GM19468 (cell line): ENCODE measurements around the gene NOP10.

Source experiments
- ATAC-seq: cut with Tn5 transposase; IDR thresholded peaks from one replicate; pipeline ENCODE4 v1.9.1; 2021; ENCODE audit warnings: mild to moderate bottlenecking, moderate library complexity, moderate number of reproducible peaks; ENCODE audit not compliant: unreplicated experiment; ENCODE audit errors: extremely low read depth

The NOP10 gene

GRCh38 chr15:34335176-34336032, 7.5 kb downstream of the NOP10 start:
- no peak for ATAC-seq

GRCh38 chr15:34334672-34335071, 8.3 kb downstream of the NOP10 start:
- ATAC-seq = no peak

GRCh38 chr15:34332553-34333120, 10.3 kb downstream of the NOP10 start:
- no peak for ATAC-seq

GRCh38 chr15:34331809-34332208, 11.1 kb downstream of the NOP10 start:
- ATAC-seq = no peak

- ATAC-seq = no peak
These were observed 12.7 kb downstream of the NOP10 start for GRCh38 chr15:34330279-34330678.

- no peak for ATAC-seq
These were observed 13.9 kb downstream of the NOP10 start for GRCh38 chr15:34329006-34329405.

- no peak for ATAC-seq
These were observed 15.0 kb downstream of the NOP10 start for GRCh38 chr15:34327906-34328305.

GRCh38 chr15:34325368-34325767, 17.6 kb downstream of the NOP10 start:
- ATAC-seq = no peak

GRCh38 chr15:34324933-34325332, 18.0 kb downstream of the NOP10 start:
- ATAC-seq = no peak

- ATAC-seq = no peak
These were observed 19.7 kb downstream of the NOP10 start for GRCh38 chr15:34323217-34323616.

- no peak for ATAC-seq
These were observed 24.5 kb downstream of the NOP10 start for GRCh38 chr15:34318277-34319079.

- no peak for ATAC-seq
These were observed 28.1 kb downstream of the NOP10 start for GRCh38 chr15:34314491-34315490.

GRCh38 chr15:34311563-34311962, 31.4 kb downstream of the NOP10 start:
- no peak for ATAC-seq

- ATAC-seq = no peak
These were observed 38.3 kb downstream of the NOP10 start for GRCh38 chr15:34304613-34305012.

- no peak for ATAC-seq
These were observed 41.9 kb downstream of the NOP10 start for GRCh38 chr15:34301058-34301457.

- ATAC-seq = no peak
These were observed 45.9 kb downstream of the NOP10 start for GRCh38 chr15:34297059-34297458.

GRCh38 chr15:34292621-34293020, 50.3 kb downstream of the NOP10 start:
- ATAC-seq = no peak
